ENCODE measurements around the gene EPB41L4A. TPM values are rescaled to one million over a fixed set of nuclear protein-coding genes. Genes with fewer than 3 reads are reported as not detected.

Gene EPB41L4A
- total RNA-seq, 1 donor from 2014 or later, result 27.2 TPM

- TF ChIP-seq CTCF (conservative IDR thresholded peaks at IDR 0.05), result no peak
- DNase-seq (ENCODE audit: extremely low spot score, unreplicated experiment), result no peak
- peak overlapping the region; percentile 69 for H3K4me3 Mint-ChIP-seq
- H3K4me1 Mint-ChIP-seq (ENCODE audit: unreplicated experiment), result peaks cover 22% of the 10 kb centered on the region
- peaks cover 6% of the 10 kb centered on the region for H3K27me3 Mint-ChIP-seq
- peak overlapping the region; percentile 10 for H3K27ac Mint-ChIP-seq
- peaks cover 6% of the 10 kb centered on the region for H3K9me3 Mint-ChIP-seq
- H3K36me3 Mint-ChIP-seq, result peaks cover 25% of the 10 kb centered on the region
Measured at GRCh38 chr5:112163435-112163834, 255.6 kb downstream of the EPB41L4A start.

- H3K27me3 Mint-ChIP-seq, result peaks cover 11% of the 10 kb centered on the region
- peak overlapping the region; percentile 84 for H3K27ac Mint-ChIP-seq
- H3K36me3 Mint-ChIP-seq, result peaks cover 25% of the 10 kb centered on the region
- H3K9me3 Mint-ChIP-seq, result peaks cover 6% of the 10 kb centered on the region
- peak overlapping the region; percentile 95 for H3K4me3 Mint-ChIP-seq
- H3K4me1 Mint-ChIP-seq (ENCODE audit: unreplicated experiment), result peaks cover 20% of the 10 kb centered on the region
- DNase-seq (ENCODE audit: extremely low spot score, unreplicated experiment), result no peak
- TF ChIP-seq CTCF (conservative IDR thresholded peaks at IDR 0.05), result no peak
Measured at GRCh38 chr5:112161392-112161748, 257.7 kb downstream of the EPB41L4A start.

- DNase-seq (ENCODE audit: extremely low spot score, unreplicated experiment), result peak; percentile 95
- peaks cover 17% of the 10 kb centered on the region for H3K4me1 Mint-ChIP-seq (ENCODE audit: unreplicated experiment)
- H3K27me3 Mint-ChIP-seq, result peaks cover 11% of the 10 kb centered on the region
- peaks cover 25% of the 10 kb centered on the region for H3K36me3 Mint-ChIP-seq
- H3K4me3 Mint-ChIP-seq, result peak overlapping the region; percentile 95
- H3K9me3 Mint-ChIP-seq, result peaks cover 6% of the 10 kb centered on the region
- peak; percentile 97 for TF ChIP-seq CTCF (conservative IDR thresholded peaks at IDR 0.05)
- H3K27ac Mint-ChIP-seq, result peak overlapping the region; percentile 84
Measured at GRCh38 chr5:112160652-112161391, 258.3 kb downstream of the EPB41L4A start.

GRCh38 chr5:112159435-112159834 is 259.6 kb downstream of the EPB41L4A start:
- no peak for DNase-seq (ENCODE audit: extremely low spot score, unreplicated experiment)
- H3K4me1 Mint-ChIP-seq (ENCODE audit: unreplicated experiment), result peaks cover 17% of the 10 kb centered on the region
- TF ChIP-seq CTCF (conservative IDR thresholded peaks at IDR 0.05), result no peak
- peaks cover 6% of the 10 kb centered on the region for H3K9me3 Mint-ChIP-seq
- H3K4me3 Mint-ChIP-seq, result peak overlapping the region; percentile 61
- H3K36me3 Mint-ChIP-seq, result peaks cover 21% of the 10 kb centered on the region
- peaks cover 11% of the 10 kb centered on the region for H3K27me3 Mint-ChIP-seq
- H3K27ac Mint-ChIP-seq, result no peak overlapping the region

- H3K4me1 Mint-ChIP-seq (ENCODE audit: unreplicated experiment), result peaks cover 7% of the 10 kb centered on the region
- no peak overlapping the region for H3K27ac Mint-ChIP-seq
- no peak overlapping the region for H3K4me3 Mint-ChIP-seq
- peaks cover 11% of the 10 kb centered on the region for H3K27me3 Mint-ChIP-seq
- H3K9me3 Mint-ChIP-seq, result peaks cover 6% of the 10 kb centered on the region
- TF ChIP-seq CTCF (conservative IDR thresholded peaks at IDR 0.05), result no peak
- no peak for DNase-seq (ENCODE audit: extremely low spot score, unreplicated experiment)
- H3K36me3 Mint-ChIP-seq, result peaks cover 6% of the 10 kb centered on the region
Measured at GRCh38 chr5:112156211-112156610, 262.9 kb downstream of the EPB41L4A start.

All from type B pancreatic cell (in vitro differentiated cells).